ENCODE measurements around the gene ACTR2. TPM values are rescaled to one million over a fixed set of nuclear protein-coding genes. Genes with fewer than 3 reads are reported as not detected.

ACTR2 gene
- total and polyA plus RNA-seq, 2 of the 13 experiments (the other 11 are each of a cell fraction or from before 2014, with no cell fraction given), result 51.2 to 100 TPM

DNA sequence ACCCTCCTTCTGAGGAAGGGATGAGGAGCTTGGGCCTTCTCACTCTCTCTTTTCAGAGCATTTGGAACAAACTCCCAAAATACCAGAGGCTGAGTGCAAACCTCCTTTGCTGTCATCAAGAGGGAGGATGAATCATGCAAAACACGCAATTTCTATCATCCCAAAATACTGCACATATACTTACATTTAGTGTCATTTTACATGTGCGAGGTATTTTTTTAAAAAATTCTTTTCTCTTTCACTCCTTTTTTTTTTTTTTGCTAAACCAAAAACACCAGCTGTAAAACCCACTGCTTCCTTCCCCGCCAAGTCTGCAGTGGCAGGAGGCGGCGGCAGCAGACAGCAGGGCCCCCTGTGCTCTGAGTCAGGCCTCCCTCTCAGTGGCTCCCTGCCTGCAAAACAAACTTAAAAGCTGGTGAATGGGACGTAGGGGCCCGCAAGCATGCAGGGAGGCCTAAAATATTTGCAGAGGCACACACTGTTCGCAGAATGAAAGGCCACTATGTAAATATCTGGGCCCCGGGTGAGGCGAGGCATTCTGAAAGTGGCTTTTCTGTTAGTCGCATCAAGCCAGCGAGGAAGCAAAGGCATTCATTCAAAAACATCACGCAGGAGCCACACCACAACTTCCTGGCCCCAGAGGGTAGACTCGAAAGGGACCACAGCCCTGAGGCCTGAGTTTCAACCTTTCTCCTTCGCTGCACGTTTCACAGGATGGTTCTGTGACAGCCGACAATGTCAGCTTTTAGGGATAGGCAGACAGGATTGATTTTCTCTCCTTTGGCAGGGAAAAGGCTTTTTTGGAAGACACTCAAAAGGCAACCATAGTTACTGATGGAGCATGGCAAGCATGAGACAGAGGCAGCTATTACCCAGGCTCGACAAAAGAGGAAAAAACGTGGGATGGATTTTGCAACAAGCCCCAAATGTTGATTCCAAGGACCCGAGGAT lies 73.4 kb downstream of the ACTR2 start (continued):
- TF ChIP-seq, protein P1, sequence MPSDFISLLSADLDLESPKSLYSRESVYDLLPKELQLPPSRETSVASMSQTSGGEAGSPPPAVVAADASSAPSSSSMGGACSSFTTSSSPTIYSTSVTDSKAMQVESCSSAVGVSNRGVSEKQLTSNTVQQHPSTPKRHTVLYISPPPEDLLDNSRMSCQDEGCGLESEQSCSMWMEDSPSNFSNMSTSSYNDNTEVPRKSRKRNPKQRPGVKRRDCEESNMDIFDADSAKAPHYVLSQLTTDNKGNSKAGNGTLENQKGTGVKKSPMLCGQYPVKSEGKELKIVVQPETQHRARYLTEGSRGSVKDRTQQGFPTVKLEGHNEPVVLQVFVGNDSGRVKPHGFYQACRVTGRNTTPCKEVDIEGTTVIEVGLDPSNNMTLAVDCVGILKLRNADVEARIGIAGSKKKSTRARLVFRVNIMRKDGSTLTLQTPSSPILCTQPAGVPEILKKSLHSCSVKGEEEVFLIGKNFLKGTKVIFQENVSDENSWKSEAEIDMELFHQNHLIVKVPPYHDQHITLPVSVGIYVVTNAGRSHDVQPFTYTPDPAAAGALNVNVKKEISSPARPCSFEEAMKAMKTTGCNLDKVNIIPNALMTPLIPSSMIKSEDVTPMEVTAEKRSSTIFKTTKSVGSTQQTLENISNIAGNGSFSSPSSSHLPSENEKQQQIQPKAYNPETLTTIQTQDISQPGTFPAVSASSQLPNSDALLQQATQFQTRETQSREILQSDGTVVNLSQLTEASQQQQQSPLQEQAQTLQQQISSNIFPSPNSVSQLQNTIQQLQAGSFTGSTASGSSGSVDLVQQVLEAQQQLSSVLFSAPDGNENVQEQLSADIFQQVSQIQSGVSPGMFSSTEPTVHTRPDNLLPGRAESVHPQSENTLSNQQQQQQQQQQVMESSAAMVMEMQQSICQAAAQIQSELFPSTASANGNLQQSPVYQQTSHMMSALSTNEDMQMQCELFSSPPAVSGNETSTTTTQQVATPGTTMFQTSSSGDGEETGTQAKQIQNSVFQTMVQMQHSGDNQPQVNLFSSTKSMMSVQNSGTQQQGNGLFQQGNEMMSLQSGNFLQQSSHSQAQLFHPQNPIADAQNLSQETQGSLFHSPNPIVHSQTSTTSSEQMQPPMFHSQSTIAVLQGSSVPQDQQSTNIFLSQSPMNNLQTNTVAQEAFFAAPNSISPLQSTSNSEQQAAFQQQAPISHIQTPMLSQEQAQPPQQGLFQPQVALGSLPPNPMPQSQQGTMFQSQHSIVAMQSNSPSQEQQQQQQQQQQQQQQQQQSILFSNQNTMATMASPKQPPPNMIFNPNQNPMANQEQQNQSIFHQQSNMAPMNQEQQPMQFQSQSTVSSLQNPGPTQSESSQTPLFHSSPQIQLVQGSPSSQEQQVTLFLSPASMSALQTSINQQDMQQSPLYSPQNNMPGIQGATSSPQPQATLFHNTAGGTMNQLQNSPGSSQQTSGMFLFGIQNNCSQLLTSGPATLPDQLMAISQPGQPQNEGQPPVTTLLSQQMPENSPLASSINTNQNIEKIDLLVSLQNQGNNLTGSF (CRISPR knock-in tag; IDR thresholded peaks at IDR 0.05), result peak; percentile 50; the same call in 1 of the 2 replicates
- TF ChIP-seq MAZ (IDR thresholded peaks at IDR 0.05; ENCODE audit: borderline replicate concordance, low read depth, low read length) (0 out of 2 replicates have a peak, but pooled peaks have one; percentile 50), MAZ (CRISPR knock-in tag; IDR thresholded peaks at IDR 0.05; ENCODE audit: low read depth) (peak; percentile 49), PRDM10 (CRISPR knock-in tag; IDR thresholded peaks at IDR 0.05; ENCODE audit: low read depth) (peak; percentile 71; the same call in 1 of the 2 replicates), MED1 (CRISPR knock-in tag; IDR thresholded peaks at IDR 0.05) (peak; percentile 88), HNRNPL (IDR thresholded peaks at IDR 0.05; ENCODE audit: low read depth, low read length) (0 out of 2 replicates have a peak, but pooled peaks have one; percentile 27), ZNF766 (CRISPR knock-in tag; IDR thresholded peaks at IDR 0.05; ENCODE audit: borderline replicate concordance) (peak; percentile 83; the same call in 1 of the 2 replicates), HNF4A (CRISPR knock-in tag; IDR thresholded peaks at IDR 0.05) (peak; percentile 57), FOXC1 (CRISPR knock-in tag; IDR thresholded peaks at IDR 0.05; ENCODE audit: borderline replicate concordance) (peak; percentile 36; the same call in 1 of the 2 replicates), ISL2 (CRISPR knock-in tag; IDR thresholded peaks at IDR 0.05) (peak; percentile 93)
- TF ChIP-seq, protein P2, sequence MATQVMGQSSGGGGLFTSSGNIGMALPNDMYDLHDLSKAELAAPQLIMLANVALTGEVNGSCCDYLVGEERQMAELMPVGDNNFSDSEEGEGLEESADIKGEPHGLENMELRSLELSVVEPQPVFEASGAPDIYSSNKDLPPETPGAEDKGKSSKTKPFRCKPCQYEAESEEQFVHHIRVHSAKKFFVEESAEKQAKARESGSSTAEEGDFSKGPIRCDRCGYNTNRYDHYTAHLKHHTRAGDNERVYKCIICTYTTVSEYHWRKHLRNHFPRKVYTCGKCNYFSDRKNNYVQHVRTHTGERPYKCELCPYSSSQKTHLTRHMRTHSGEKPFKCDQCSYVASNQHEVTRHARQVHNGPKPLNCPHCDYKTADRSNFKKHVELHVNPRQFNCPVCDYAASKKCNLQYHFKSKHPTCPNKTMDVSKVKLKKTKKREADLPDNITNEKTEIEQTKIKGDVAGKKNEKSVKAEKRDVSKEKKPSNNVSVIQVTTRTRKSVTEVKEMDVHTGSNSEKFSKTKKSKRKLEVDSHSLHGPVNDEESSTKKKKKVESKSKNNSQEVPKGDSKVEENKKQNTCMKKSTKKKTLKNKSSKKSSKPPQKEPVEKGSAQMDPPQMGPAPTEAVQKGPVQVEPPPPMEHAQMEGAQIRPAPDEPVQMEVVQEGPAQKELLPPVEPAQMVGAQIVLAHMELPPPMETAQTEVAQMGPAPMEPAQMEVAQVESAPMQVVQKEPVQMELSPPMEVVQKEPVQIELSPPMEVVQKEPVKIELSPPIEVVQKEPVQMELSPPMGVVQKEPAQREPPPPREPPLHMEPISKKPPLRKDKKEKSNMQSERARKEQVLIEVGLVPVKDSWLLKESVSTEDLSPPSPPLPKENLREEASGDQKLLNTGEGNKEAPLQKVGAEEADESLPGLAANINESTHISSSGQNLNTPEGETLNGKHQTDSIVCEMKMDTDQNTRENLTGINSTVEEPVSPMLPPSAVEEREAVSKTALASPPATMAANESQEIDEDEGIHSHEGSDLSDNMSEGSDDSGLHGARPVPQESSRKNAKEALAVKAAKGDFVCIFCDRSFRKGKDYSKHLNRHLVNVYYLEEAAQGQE (IDR thresholded peaks at IDR 0.05; ENCODE audit: borderline replicate concordance in 1 of 2, low read depth in 1 of 2, low read length in 2 of 2), result peak in 1 of 2 experiments; percentile 45; a peak in 1 of 4 replicates

Data from HepG2 (cell line).